Chondrocyte (in vitro differentiated cells): ENCODE data around the gene DKK3. TPM values are rescaled to one million over a fixed set of nuclear protein-coding genes. Genes with fewer than 3 reads are reported as not detected.
"Not testable (repeated sequence)": the region's sequence is repeated elsewhere in the genome, so short reads cannot be mapped to it uniquely, and the experiment has no call there.

Experiments used
- DNase-seq: peaks from one replicate; pipeline ENCODE4 v3.0.0; 2021; ENCODE audit warnings: mixed read lengths, low spot score
- H3K27ac Mint-ChIP-seq: one replicate; pipeline ENCODE4 v1.8.0; 2021; ENCODE audit warnings: mild to moderate bottlenecking, moderate library complexity, mixed read lengths; ENCODE audit not compliant: unreplicated experiment
- H3K27me3 Mint-ChIP-seq: 2 replicates; pipeline ENCODE4 v1.8.0; 2021; ENCODE audit warnings: low read depth, mixed read lengths
- H3K36me3 Mint-ChIP-seq: 2 replicates; pipeline ENCODE4 v1.8.0; 2021; ENCODE audit warnings: low read depth, mixed read lengths
- H3K4me1 Mint-ChIP-seq: 2 replicates; pipeline ENCODE4 v1.8.0; 2021; ENCODE audit warnings: low read depth, mild to moderate bottlenecking, mixed read lengths
- H3K4me3 Mint-ChIP-seq: one replicate; pipeline ENCODE4 v1.8.0; 2021; ENCODE audit warnings: mild to moderate bottlenecking, moderate library complexity, mixed read lengths; ENCODE audit not compliant: unreplicated experiment
- H3K9me3 Mint-ChIP-seq: 2 replicates; pipeline ENCODE4 v1.8.0; 2021; ENCODE audit warnings: low read depth, mixed read lengths
- CTCF ChIP-seq: fragments of 200-600 bp; sonication (generic); IDR thresholded peaks from 2 replicates; pipeline ENCODE4 v1.5.0; 2021; ENCODE audit warnings: antibody characterized with exemption, mild to moderate bottlenecking, moderate library complexity
- total RNA-seq: library from RNA; stranded (reverse); gene quantifications from 3 replicates; pipeline ENCODE4 v1.2.1, GENCODE V29; 2021

The DKK3 gene
- total RNA-seq, 1 donor from 2014 or later = 575 TPM

GRCh38 chr11:12043221-12043620 is 34.8 kb upstream of the DKK3 start:
- no peaks in the 10 kb centered on the region for H3K36me3 Mint-ChIP-seq
- no peaks in the 10 kb centered on the region for H3K27me3 Mint-ChIP-seq
- TF ChIP-seq CTCF = no peak
- no peak for DNase-seq
- H3K27ac Mint-ChIP-seq = peak overlapping the region; percentile 92
- H3K4me3 Mint-ChIP-seq = no peak overlapping the region
- H3K4me1 Mint-ChIP-seq = peaks cover 61% of the 10 kb centered on the region
- no peaks in the 10 kb centered on the region for H3K9me3 Mint-ChIP-seq

GRCh38 chr11:12042215-12042676 is 33.8 kb upstream of the DKK3 start:
- H3K4me1 Mint-ChIP-seq = peaks cover 55% of the 10 kb centered on the region
- no peaks in the 10 kb centered on the region for H3K36me3 Mint-ChIP-seq
- DNase-seq = no peak
- peak overlapping the region; percentile 92 for H3K27ac Mint-ChIP-seq
- TF ChIP-seq CTCF = no peak
- H3K9me3 Mint-ChIP-seq = no peaks in the 10 kb centered on the region
- H3K27me3 Mint-ChIP-seq = no peaks in the 10 kb centered on the region
- no peak overlapping the region for H3K4me3 Mint-ChIP-seq

- peaks cover 41% of the 10 kb centered on the region for H3K4me1 Mint-ChIP-seq
- H3K4me3 Mint-ChIP-seq, DNase-seq, H3K36me3 Mint-ChIP-seq, H3K27ac Mint-ChIP-seq, H3K27me3 Mint-ChIP-seq, H3K9me3 Mint-ChIP-seq: not testable (repeated sequence)
These were observed 32.3 kb upstream of the DKK3 start for GRCh38 chr11:12040719-12041118.

GRCh38 chr11:12032968-12033367 is 24.5 kb upstream of the DKK3 start:
- TF ChIP-seq CTCF = no peak
- Mint-ChIP-seq H3K27ac (no peak overlapping the region), H3K36me3 (no peaks in the 10 kb centered on the region), H3K27me3 (no peaks in the 10 kb centered on the region), H3K4me1 (peaks cover 16% of the 10 kb centered on the region), H3K4me3 (no peak overlapping the region), H3K9me3 (no peaks in the 10 kb centered on the region)
- no peak for DNase-seq

GRCh38 chr11:12031856-12032544 is 23.6 kb upstream of the DKK3 start:
- Mint-ChIP-seq H3K27ac (no peak overlapping the region), H3K4me1 (peaks cover 20% of the 10 kb centered on the region), H3K36me3 (no peaks in the 10 kb centered on the region), H3K4me3 (no peak overlapping the region), H3K9me3 (no peaks in the 10 kb centered on the region), H3K27me3 (no peaks in the 10 kb centered on the region)
- TF ChIP-seq CTCF = no peak
- DNase-seq = no peak
